ENCODE data around the gene SEC23IP.

The SEC23IP gene

GRCh38 chr10:119849944-119850343 is 42.6 kb upstream of the SEC23IP start:
- Histone ChIP-seq H3K4me1 (ENCODE audit: low read length) (no peaks in the 10 kb centered on the region), H2AFZ (ENCODE audit: low read length) (no peak overlapping the region), H3K9ac (ENCODE audit: low read length) (no peak overlapping the region), H3K36me3 (replicated peaks; ENCODE audit: insufficient read depth, low read length) (peaks cover 22% of the 10 kb centered on the region), H3F3A (ENCODE audit: insufficient read depth, low read length) (no peaks in the 10 kb centered on the region), H4K20me1 (ENCODE audit: insufficient read depth, low read length) (no peaks in the 10 kb centered on the region), H3K27ac (ENCODE audit: low read length) (no peak overlapping the region), H3K4me2 (ENCODE audit: low read depth, low read length) (no peak overlapping the region), H3K79me2 (ENCODE audit: low read length) (peaks cover 17% of the 10 kb centered on the region), H3K9me2 (replicated peaks; ENCODE audit: insufficient read depth, low read length) (no peaks in the 10 kb centered on the region), H3K9me3 (replicated peaks; ENCODE audit: insufficient read depth, low read length) (no peaks in the 10 kb centered on the region), H3K27me3 (replicated peaks; ENCODE audit: insufficient read depth, low read length) (no peaks in the 10 kb centered on the region), H3K4me3 (ENCODE audit: low read length) (no peak overlapping the region)
- DNase-seq: no peak
- TF ChIP-seq, protein P1, sequence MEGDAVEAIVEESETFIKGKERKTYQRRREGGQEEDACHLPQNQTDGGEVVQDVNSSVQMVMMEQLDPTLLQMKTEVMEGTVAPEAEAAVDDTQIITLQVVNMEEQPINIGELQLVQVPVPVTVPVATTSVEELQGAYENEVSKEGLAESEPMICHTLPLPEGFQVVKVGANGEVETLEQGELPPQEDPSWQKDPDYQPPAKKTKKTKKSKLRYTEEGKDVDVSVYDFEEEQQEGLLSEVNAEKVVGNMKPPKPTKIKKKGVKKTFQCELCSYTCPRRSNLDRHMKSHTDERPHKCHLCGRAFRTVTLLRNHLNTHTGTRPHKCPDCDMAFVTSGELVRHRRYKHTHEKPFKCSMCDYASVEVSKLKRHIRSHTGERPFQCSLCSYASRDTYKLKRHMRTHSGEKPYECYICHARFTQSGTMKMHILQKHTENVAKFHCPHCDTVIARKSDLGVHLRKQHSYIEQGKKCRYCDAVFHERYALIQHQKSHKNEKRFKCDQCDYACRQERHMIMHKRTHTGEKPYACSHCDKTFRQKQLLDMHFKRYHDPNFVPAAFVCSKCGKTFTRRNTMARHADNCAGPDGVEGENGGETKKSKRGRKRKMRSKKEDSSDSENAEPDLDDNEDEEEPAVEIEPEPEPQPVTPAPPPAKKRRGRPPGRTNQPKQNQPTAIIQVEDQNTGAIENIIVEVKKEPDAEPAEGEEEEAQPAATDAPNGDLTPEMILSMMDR (IDR thresholded peaks at IDR 0.05; ENCODE audit: low read length): no peak
- TF ChIP-seq EZH2phosphoT487 (IDR thresholded peaks at IDR 0.05; ENCODE audit: low read length): no peak

GRCh38 chr10:119852277-119852676 is 40.3 kb upstream of the SEC23IP start:
- no peak overlapping the region for H3K27ac ChIP-seq (ENCODE audit: low read length)
- H3F3A ChIP-seq (ENCODE audit: insufficient read depth, low read length): no peaks in the 10 kb centered on the region
- no peaks in the 10 kb centered on the region for H3K4me1 ChIP-seq (ENCODE audit: low read length)
- no peak overlapping the region for H3K4me2 ChIP-seq (ENCODE audit: low read depth, low read length)
- no peaks in the 10 kb centered on the region for H4K20me1 ChIP-seq (ENCODE audit: insufficient read depth, low read length)
- no peaks in the 10 kb centered on the region for H3K9me3 ChIP-seq (replicated peaks; ENCODE audit: insufficient read depth, low read length)
- H3K9ac ChIP-seq (ENCODE audit: low read length): no peak overlapping the region
- no peak for DNase-seq
- peaks cover 22% of the 10 kb centered on the region for H3K79me2 ChIP-seq (ENCODE audit: low read length)
- no peak overlapping the region for H3K4me3 ChIP-seq (ENCODE audit: low read length)
- H3K36me3 ChIP-seq (replicated peaks; ENCODE audit: insufficient read depth, low read length): peaks cover 21% of the 10 kb centered on the region
- no peak for TF ChIP-seq EZH2 (optimal IDR thresholded peaks at IDR 0.05; ENCODE audit: low read depth, low read length)
- TF ChIP-seq, protein P1 (IDR thresholded peaks at IDR 0.05; ENCODE audit: low read length): no peak
- no peaks in the 10 kb centered on the region for H3K9me2 ChIP-seq (replicated peaks; ENCODE audit: insufficient read depth, low read length)
- H2AFZ ChIP-seq (ENCODE audit: low read length): no peak overlapping the region
- H3K27me3 ChIP-seq (replicated peaks; ENCODE audit: insufficient read depth, low read length): no peaks in the 10 kb centered on the region

GRCh38 chr10:119852822-119853221 is 39.7 kb upstream of the SEC23IP start:
- no peak overlapping the region for H2AFZ ChIP-seq (ENCODE audit: low read length)

More at GRCh38 chr10:119852822-119853221, 39.7 kb upstream of the SEC23IP start:
- Histone ChIP-seq H3K4me3 (ENCODE audit: low read length) (no peak overlapping the region), H3K79me2 (ENCODE audit: low read length) (peaks cover 28% of the 10 kb centered on the region), H4K20me1 (ENCODE audit: insufficient read depth, low read length) (0 out of 2 replicates have a peak, but pooled peaks cover 4% of the 10 kb centered on the region), H3K36me3 (replicated peaks; ENCODE audit: insufficient read depth, low read length) (peaks cover 26% of the 10 kb centered on the region), H3K4me1 (ENCODE audit: low read length) (no peaks in the 10 kb centered on the region), H3K27me3 (replicated peaks; ENCODE audit: insufficient read depth, low read length) (no peaks in the 10 kb centered on the region), H3K9me3 (replicated peaks; ENCODE audit: insufficient read depth, low read length) (no peaks in the 10 kb centered on the region), H3K27ac (ENCODE audit: low read length) (no peak overlapping the region), H3K4me2 (ENCODE audit: low read depth, low read length) (no peak overlapping the region), H3K9ac (ENCODE audit: low read length) (no peak overlapping the region), H3K9me2 (replicated peaks; ENCODE audit: insufficient read depth, low read length) (no peaks in the 10 kb centered on the region), H3F3A (ENCODE audit: insufficient read depth, low read length) (no peaks in the 10 kb centered on the region)
- no peak for DNase-seq
- TF ChIP-seq EZH2phosphoT487 (IDR thresholded peaks at IDR 0.05; ENCODE audit: low read length) (no peak), EZH2 (optimal IDR thresholded peaks at IDR 0.05; ENCODE audit: low read depth, low read length) (no peak)
- TF ChIP-seq, protein P1 (IDR thresholded peaks at IDR 0.05; ENCODE audit: low read length): no peak

Measured in MM.1S (cell line).